Type B pancreatic cell (in vitro differentiated cells): ENCODE measurements around the gene CDC37. TPM values are rescaled to one million over a fixed set of nuclear protein-coding genes. Genes with fewer than 3 reads are reported as not detected.
A peak's percentile ranks its signal among the peaks of the same experiment; 100 is the strongest.
"Not testable (repeated sequence)": the region's sequence is repeated elsewhere in the genome, so short reads cannot be mapped to it uniquely, and the experiment has no call there.

Experiments
- DNase-seq: peaks from one replicate; pipeline ENCODE4 v3.0.0; 2021; ENCODE audit warnings: mixed read lengths; ENCODE audit not compliant: unreplicated experiment; ENCODE audit errors: extremely low spot score
- H3K27ac Mint-ChIP-seq: 2 replicates; pipeline ENCODE4 v1.8.0; 2021; ENCODE audit warnings: mild to moderate bottlenecking, mixed read lengths
- H3K27me3 Mint-ChIP-seq: 2 replicates; pipeline ENCODE4 v1.8.0; 2021; ENCODE audit warnings: mixed read lengths
- H3K36me3 Mint-ChIP-seq: 2 replicates; pipeline ENCODE4 v1.8.0; 2021; ENCODE audit warnings: mixed read lengths
- H3K4me1 Mint-ChIP-seq: one replicate; pipeline ENCODE4 v1.8.0; 2021; ENCODE audit warnings: mixed read lengths; ENCODE audit not compliant: unreplicated experiment
- H3K4me3 Mint-ChIP-seq: 2 replicates; pipeline ENCODE4 v1.8.0; 2021; ENCODE audit warnings: mild to moderate bottlenecking, mixed read lengths
- H3K9me3 Mint-ChIP-seq: 2 replicates; pipeline ENCODE4 v1.8.0; 2021; ENCODE audit warnings: mixed read lengths
- CTCF ChIP-seq: fragments of 200-600 bp; sonication (generic); conservative IDR thresholded peaks from 2 replicates; pipeline ENCODE4 v1.5.0; 2021; ENCODE audit warnings: antibody characterized with exemption, mild to moderate bottlenecking
- total RNA-seq: library from RNA; stranded (reverse); gene quantifications from 2 replicates; pipeline ENCODE4 v1.2.1, GENCODE V29; 2021; ENCODE audit warnings: low replicate concordance

Gene CDC37
- total RNA-seq, 1 donor from 2014 or later: 126 TPM

GRCh38 chr19:10404888-10405820, 1.8 kb upstream of the CDC37 start:
- Mint-ChIP-seq H3K9me3 (no peaks in the 10 kb centered on the region), H3K4me3 (peak overlapping the region; percentile 95), H3K36me3 (no peaks in the 10 kb centered on the region), H3K4me1 (peaks cover 18% of the 10 kb centered on the region), H3K27me3 (peaks cover 55% of the 10 kb centered on the region), H3K27ac (peak overlapping the region; percentile 96)
- no peak for TF ChIP-seq CTCF
- DNase-seq: no peak

DNA sequence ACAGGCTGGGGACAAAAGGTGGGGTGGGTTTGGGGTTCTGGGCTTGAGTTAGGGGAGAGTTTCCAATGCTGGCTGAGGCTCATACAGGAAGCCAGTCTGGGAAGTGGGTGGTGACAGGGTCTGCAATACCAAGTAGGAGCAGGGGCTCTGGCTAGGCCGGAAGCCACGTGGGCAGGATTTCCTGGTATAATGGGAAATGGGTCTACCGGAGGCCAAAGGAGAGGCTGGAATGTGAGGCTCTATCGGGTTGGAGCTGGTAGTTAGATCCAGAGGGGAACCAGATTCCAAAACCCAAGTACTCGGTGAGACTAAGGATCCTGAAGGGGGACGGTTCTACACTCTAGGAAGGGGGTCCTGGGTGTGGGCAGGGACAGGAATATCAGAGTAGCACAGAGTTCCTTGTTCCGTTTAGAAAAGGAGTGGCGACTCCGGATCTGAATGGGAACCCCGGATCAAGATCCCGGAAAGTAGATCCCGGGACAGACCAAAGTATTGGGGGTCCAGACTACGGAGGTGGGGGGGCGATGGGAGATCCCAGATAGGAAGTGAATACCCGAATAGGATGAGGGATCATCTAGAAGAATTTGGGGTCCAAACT, 802 bp downstream of the CDC37 start:
- Mint-ChIP-seq H3K4me3 (peak overlapping the region; percentile 95), H3K4me1 (peaks cover 18% of the 10 kb centered on the region), H3K27ac (peak overlapping the region; percentile 96), H3K36me3 (no peaks in the 10 kb centered on the region), H3K9me3 (no peaks in the 10 kb centered on the region), H3K27me3 (peaks cover 31% of the 10 kb centered on the region)
- DNase-seq: no peak
- TF ChIP-seq CTCF: no peak

DNA sequence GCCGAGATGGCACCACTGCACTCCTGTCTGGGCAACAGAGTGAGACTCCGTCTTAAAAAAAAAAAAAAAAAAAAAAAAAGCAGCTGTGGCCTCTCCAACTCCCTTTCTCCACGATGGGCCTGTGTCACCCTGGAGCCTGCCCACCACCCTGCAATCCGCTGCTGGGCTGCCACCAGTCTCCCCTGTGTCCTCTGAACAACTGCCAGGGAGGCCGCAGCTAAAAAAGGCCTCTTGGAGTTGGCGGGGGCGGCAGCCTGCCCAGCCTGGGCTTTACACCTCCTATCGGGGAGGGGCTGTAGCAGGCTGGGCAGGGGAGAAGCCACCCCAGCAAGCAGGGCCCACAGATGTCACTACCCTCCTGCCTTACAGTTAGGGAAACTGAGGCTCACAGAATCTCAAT, 3.5 kb downstream of the CDC37 start:
- Mint-ChIP-seq H3K9me3 (no peaks in the 10 kb centered on the region), H3K27ac (no peak overlapping the region), H3K36me3 (no peaks in the 10 kb centered on the region), H3K4me3 (no peak overlapping the region), H3K27me3 (peaks cover 8% of the 10 kb centered on the region), H3K4me1 (peaks cover 14% of the 10 kb centered on the region)
- no peak for DNase-seq
- TF ChIP-seq CTCF: no peak

- not testable (repeated sequence) for H3K36me3 Mint-ChIP-seq, H3K9me3 Mint-ChIP-seq, H3K27ac Mint-ChIP-seq, H3K27me3 Mint-ChIP-seq, H3K4me3 Mint-ChIP-seq, DNase-seq
- H3K4me1 Mint-ChIP-seq: peaks cover 14% of the 10 kb centered on the region
Observed at GRCh38 chr19:10399340-10399739, 4.0 kb downstream of the CDC37 start.

- Mint-ChIP-seq H3K36me3 (no peaks in the 10 kb centered on the region), H3K4me1 (peaks cover 14% of the 10 kb centered on the region)
Observed at GRCh38 chr19:10398819-10399218, 4.5 kb downstream of the CDC37 start.

More at GRCh38 chr19:10398819-10399218, 4.5 kb downstream of the CDC37 start:
- Mint-ChIP-seq H3K4me3 (no peak overlapping the region), H3K27ac (no peak overlapping the region), H3K27me3 (no peaks in the 10 kb centered on the region), H3K9me3 (no peaks in the 10 kb centered on the region)
- DNase-seq: no peak
- TF ChIP-seq CTCF: no peak
